Smooth muscle cell (in vitro differentiated cells): Measurements from ENCODE around the gene FETUB. TPM values are rescaled to one million over a fixed set of nuclear protein-coding genes. Genes with fewer than 3 reads are reported as not detected.
"Not testable (repeated sequence)": the region's sequence is repeated elsewhere in the genome, so short reads cannot be mapped to it uniquely, and the experiment has no call there.

ENCODE experiments used
- DNase-seq: peaks from one replicate; lab custom pipeline; 2025; ENCODE audit not compliant: unreplicated experiment; lab: John Stamatoyannopoulos, UW
- H2AFZ ChIP-seq: fragments of 200-600 bp; sonication (generic); 2 replicates; pipeline ENCODE4 v1.6.0; 2016; ENCODE audit warnings: antibody characterized with exemption, low read depth, mild to moderate bottlenecking
- H3F3A ChIP-seq: fragments of 200-600 bp; sonication (generic); 2 replicates; pipeline ENCODE4 v1.6.0; 2017; ENCODE audit warnings: antibody characterized with exemption, low read depth
- H3K27ac ChIP-seq: fragments of 200-600 bp; sonication (generic); 2 replicates; pipeline ENCODE4 v1.5.1; 2016; ENCODE audit warnings: low read depth, mild to moderate bottlenecking
- H3K27me3 ChIP-seq: fragments of 200-600 bp; sonication (generic); 2 replicates; pipeline ENCODE4 v1.6.1; 2016; ENCODE audit warnings: low read depth, mild to moderate bottlenecking
- H3K36me3 ChIP-seq: fragments of 200-600 bp; sonication (generic); 2 replicates; pipeline ENCODE4 v1.5.1; 2016; ENCODE audit warnings: low read depth
- H3K4me1 ChIP-seq: fragments of 200-600 bp; sonication (generic); 2 replicates; pipeline ENCODE4 v1.5.1; 2016; ENCODE audit warnings: low read depth
- H3K4me2 ChIP-seq: fragments of 200-600 bp; sonication (generic); 2 replicates; pipeline ENCODE4 v1.6.0; 2016; ENCODE audit warnings: mild to moderate bottlenecking
- H3K4me3 ChIP-seq: fragments of 200-600 bp; sonication (generic); 2 replicates; pipeline ENCODE4 v1.5.1; 2016; ENCODE audit warnings: mild to moderate bottlenecking
- H3K79me2 ChIP-seq: fragments of 200-600 bp; sonication (generic); 2 replicates; pipeline ENCODE4 v1.6.0; 2016; ENCODE audit warnings: low read depth, mild to moderate bottlenecking
- H3K9ac ChIP-seq: fragments of 200-600 bp; sonication (generic); 2 replicates; pipeline ENCODE4 v1.6.0; 2016; ENCODE audit warnings: low read depth
- H3K9me3 ChIP-seq: fragments of 200-600 bp; sonication (generic); replicated peaks from 2 replicates; pipeline ENCODE4 v1.5.1; 2016; ENCODE audit warnings: low read depth
- H4K20me1 ChIP-seq: fragments of 200-600 bp; sonication (generic); 2 replicates; pipeline ENCODE4 v1.6.0; 2016; ENCODE audit warnings: low read depth
- CTCF ChIP-seq: fragments of 200-600 bp; sonication (generic); IDR thresholded peaks from 2 replicates; pipeline ENCODE4 v1.5.1; 2017; ENCODE audit warnings: borderline replicate concordance, mild to moderate bottlenecking, antibody characterized with exemption; ENCODE audit not compliant: insufficient read depth, poor library complexity, severe bottlenecking
- WGBS: methylation state at CpG from one replicate; pipeline ENCODE4 v1.1.7; 2016; ENCODE audit warnings: low lambda C conversion rate; 5-methylcytosine and 5-hydroxymethylcytosine counted together
- polyA plus RNA-seq: library from polyadenylated mRNA; unstranded; fragments of >200 nt; fragmentation: Nextera tagmentation; extraction: Ambion mirVana; gene quantifications from 2 replicates; pipeline ENCODE4 v1.2.1, GENCODE V29; 2016
- total RNA-seq: library from RNA; depleted of rRNA; stranded (reverse); fragments of >200 nt; gene quantifications from 2 replicates; pipeline ENCODE4 v1.2.3, GENCODE V29; 2014

FETUB gene
- total and polyA plus RNA-seq, 2 experiments from 2014 or later = 1.9 TPM; not detected in 1

GRCh38 chr3:186694288-186695032, 54.3 kb downstream of the FETUB start:
- no peak for TF ChIP-seq CTCF
- peaks cover 2% of the 10 kb centered on the region for H3K27me3 ChIP-seq
- no peaks in the 10 kb centered on the region for H3K4me1 ChIP-seq
- H3K79me2 ChIP-seq = no peaks in the 10 kb centered on the region
- no peak for DNase-seq
- no peaks in the 10 kb centered on the region for H3K9me3 ChIP-seq
- no peak overlapping the region for H2AFZ ChIP-seq
- no peak overlapping the region for H3K4me3 ChIP-seq
- H3K27ac ChIP-seq = no peak overlapping the region
- H4K20me1 ChIP-seq = no peaks in the 10 kb centered on the region
- no peak overlapping the region for H3K9ac ChIP-seq
- no peak overlapping the region for H3K4me2 ChIP-seq
- WGBS = 83% methylated on average over 6 of the region's 6 CpGs
- no peaks in the 10 kb centered on the region for H3K36me3 ChIP-seq
- H3F3A ChIP-seq = no peaks in the 10 kb centered on the region

- DNase-seq = no peak
- H3K9me3 ChIP-seq = no peaks in the 10 kb centered on the region
- no peak overlapping the region for H3K4me2 ChIP-seq
- no peak overlapping the region for H3K27ac ChIP-seq
- 94% methylated on average over 2 of the region's 2 CpGs for WGBS
- no peaks in the 10 kb centered on the region for H3K79me2 ChIP-seq
- H4K20me1 ChIP-seq = no peaks in the 10 kb centered on the region
- H3F3A ChIP-seq = no peaks in the 10 kb centered on the region
- H3K36me3 ChIP-seq = no peaks in the 10 kb centered on the region
- H3K9ac ChIP-seq = no peak overlapping the region
- TF ChIP-seq CTCF = no peak
- peaks cover 2% of the 10 kb centered on the region for H3K27me3 ChIP-seq
- no peak overlapping the region for H2AFZ ChIP-seq
- no peaks in the 10 kb centered on the region for H3K4me1 ChIP-seq
- no peak overlapping the region for H3K4me3 ChIP-seq
These were observed 56.3 kb downstream of the FETUB start for GRCh38 chr3:186696522-186696921.

- no peak overlapping the region for H3K27ac ChIP-seq
- no peaks in the 10 kb centered on the region for H4K20me1 ChIP-seq
- H3K36me3 ChIP-seq = no peaks in the 10 kb centered on the region
- H3K27me3 ChIP-seq = peaks cover 2% of the 10 kb centered on the region
- no peak overlapping the region for H3K4me2 ChIP-seq
- H3K9ac ChIP-seq = no peak overlapping the region
- H3K4me1 ChIP-seq = no peaks in the 10 kb centered on the region
- 86% methylated on average over 4 of the region's 4 CpGs for WGBS
- H3K79me2 ChIP-seq = no peaks in the 10 kb centered on the region
- H3F3A ChIP-seq = no peaks in the 10 kb centered on the region
- H3K9me3 ChIP-seq = no peaks in the 10 kb centered on the region
- TF ChIP-seq CTCF = no peak
- DNase-seq = no peak
- H3K4me3 ChIP-seq = no peak overlapping the region
- H2AFZ ChIP-seq = no peak overlapping the region
These were observed 57.3 kb downstream of the FETUB start for GRCh38 chr3:186697510-186697909.

GRCh38 chr3:186700267-186700666, 60.1 kb downstream of the FETUB start:
- no peaks in the 10 kb centered on the region for H4K20me1 ChIP-seq
- no peak overlapping the region for H2AFZ ChIP-seq
- 98% methylated on average over 3 of the region's 3 CpGs for WGBS
- H3F3A ChIP-seq = no peaks in the 10 kb centered on the region
- H3K4me2 ChIP-seq = no peak overlapping the region
- H3K36me3 ChIP-seq = no peaks in the 10 kb centered on the region
- no peaks in the 10 kb centered on the region for H3K79me2 ChIP-seq
- no peaks in the 10 kb centered on the region for H3K4me1 ChIP-seq
- no peak overlapping the region for H3K27ac ChIP-seq
- DNase-seq = no peak
- no peak overlapping the region for H3K4me3 ChIP-seq
- no peak overlapping the region for H3K9ac ChIP-seq
- no peaks in the 10 kb centered on the region for H3K27me3 ChIP-seq
- H3K9me3 ChIP-seq = no peaks in the 10 kb centered on the region
- TF ChIP-seq CTCF = no peak

GRCh38 chr3:186702451-186702850, 62.3 kb downstream of the FETUB start:
- not testable (repeated sequence) for H3K36me3 ChIP-seq, H3K79me2 ChIP-seq, H3K9me3 ChIP-seq, H3K27ac ChIP-seq, H3K4me1 ChIP-seq, H3F3A ChIP-seq, H4K20me1 ChIP-seq, H3K4me3 ChIP-seq, DNase-seq, H2AFZ ChIP-seq, H3K4me2 ChIP-seq, H3K9ac ChIP-seq, H3K27me3 ChIP-seq
